CD4-positive, alpha-beta T cell (primary cell): ENCODE data around the gene SNCAIP. TPM values are rescaled to one million over a fixed set of nuclear protein-coding genes. Genes with fewer than 3 reads are reported as not detected.

Source experiments
- ATAC-seq: fragments of 200-7000 bp; cut with Tn5 transposase; one replicate; pipeline ENCODE4 v1.10.0; 2022; ENCODE audit warnings: mild to moderate bottlenecking; ENCODE audit not compliant: poor library complexity
- CTCF ChIA-PET: fragments of 350-600 bp; sonication (Branson Sonifier 250); formaldehyde crosslinking; loops from one replicate; lab custom pipeline; 2021; ENCODE audit warnings: antibody characterized with exemption, inconsistent platforms; lab: Charles Lee
- POLR2A ChIA-PET: fragments of 350-600 bp; sonication (Branson Sonifier 250); formaldehyde crosslinking; loops from one replicate; lab custom pipeline; 2021; ENCODE audit warnings: antibody characterized with exemption, inconsistent platforms; lab: Charles Lee
- DNase-seq, 14 experiments: peaks; one replicate each; pipeline ENCODE4 v3.0.0-alpha.2; 2013 to 2020; ENCODE audit warnings: mixed read lengths in 2 of 14
- H3K27ac ChIP-seq, 2 donors: one replicate each; pipeline versions ENCODE4 v1.5.1 to v1.7.0; 2013; ENCODE audit warnings: low read length in 2 of 2, low read depth in 1 of 2, mild to moderate bottlenecking in 1 of 2
- H3K27me3 ChIP-seq, 2 experiments: 1 replicate in 1 of 2; 2 replicates in 1 of 2; pipeline versions ENCODE4 v1.6.1 to v1.7.0; 2013; ENCODE audit warnings: low read length in 2 of 2, control low read depth in 1 of 2, mild to moderate bottlenecking in 1 of 2, moderate library complexity in 1 of 2; ENCODE audit not compliant: insufficient read depth in 2 of 2, control insufficient read depth in 1 of 2
- H3K36me3 ChIP-seq: one replicate; pipeline ENCODE4 v1.6.1; 2013; ENCODE audit warnings: low read length, control low read depth; ENCODE audit not compliant: insufficient read depth
- H3K4me1 ChIP-seq: one replicate; pipeline ENCODE4 v1.6.1; 2013; ENCODE audit warnings: low read length, control low read depth; ENCODE audit not compliant: insufficient read depth
- H3K4me3 ChIP-seq: one replicate; pipeline ENCODE4 v1.5.1; 2013; ENCODE audit warnings: mild to moderate bottlenecking, low read length, moderate library complexity
- H3K9me3 ChIP-seq, 2 experiments: 1 replicate in 1 of 2; 2 replicates in 1 of 2; pipeline versions ENCODE4 v1.6.1 to v1.7.0; 2013; ENCODE audit warnings: low read length in 2 of 2, mild to moderate bottlenecking in 2 of 2, control low read depth in 1 of 2, moderate library complexity in 1 of 2; ENCODE audit not compliant: control insufficient read depth in 1 of 2, insufficient read depth in 1 of 2
- H3K27ac Mint-ChIP-seq: one replicate; pipeline ENCODE4 v1.8.0; 2020; ENCODE audit warnings: mixed read lengths
- H3K27me3 Mint-ChIP-seq: one replicate; pipeline ENCODE4 v1.8.0; 2021; ENCODE audit warnings: mixed read lengths
- H3K36me3 Mint-ChIP-seq: one replicate; pipeline ENCODE4 v1.8.0; 2021; ENCODE audit warnings: low read depth, mixed read lengths
- H3K4me1 Mint-ChIP-seq: one replicate; pipeline ENCODE4 v1.8.0; 2021; ENCODE audit warnings: low read depth, mixed read lengths
- H3K4me3 Mint-ChIP-seq: one replicate; pipeline ENCODE4 v1.8.0; 2020; ENCODE audit warnings: mild to moderate bottlenecking, mixed read lengths
- H3K9me3 Mint-ChIP-seq: one replicate; pipeline ENCODE4 v1.8.0; 2020; ENCODE audit warnings: mixed read lengths
- intact Hi-C, 2 experiments: fragments of 100-400 bp; cut with DNase I in 1 of 2; cut with micrococcal nuclease in 1 of 2; formaldehyde crosslinking; loops; one replicate each; pipeline versions ENCODE4 v1.15.1 to v1.9.0; 2023 to 2025; cut with DNase I, micrococcal nuclease
- total RNA-seq, 174 experiments: library from RNA in 2 of 174; stranded (reverse) in 2 of 174; gene quantifications; one replicate each; pipeline ENCODE4 v1.2.3 and lab custom pipeline; 2021 to 2026
- TF ChIP-seq, protein P1 (sequence below): fragments of 200-600 bp; IDR thresholded peaks from one replicate; pipeline ENCODE4 v1.8.0; 2022; ENCODE audit warnings: antibody characterized with exemption, mild to moderate bottlenecking

The SNCAIP gene
- total RNA-seq, 2 experiments from 2014 or later, result not detected

- ChIA-PET CTCF (no interaction called here), POLR2A (no interaction called here)
- DNase-seq (no peak), ATAC-seq (no peak)
- Mint-ChIP-seq H3K4me3 (no peak overlapping the region), H3K27me3 (peaks cover 17% of the 10 kb centered on the region), H3K9me3 (no peaks in the 10 kb centered on the region), H3K4me1 (no peaks in the 10 kb centered on the region), H3K27ac (no peak overlapping the region), H3K36me3 (no peaks in the 10 kb centered on the region)
- peaks cover 0 to 2% of the 10 kb centered on the region in 2 experiments for H3K27me3 ChIP-seq
- no peaks in the 10 kb centered on the region for H3K4me1 ChIP-seq
- H3K9me3 ChIP-seq, result no peaks in the 10 kb centered on the region
- intact Hi-C loops, result no loop called here
- no peak overlapping the region for H3K4me3 ChIP-seq
- no peak overlapping the region for H3K27ac ChIP-seq
- TF ChIP-seq, protein P1, sequence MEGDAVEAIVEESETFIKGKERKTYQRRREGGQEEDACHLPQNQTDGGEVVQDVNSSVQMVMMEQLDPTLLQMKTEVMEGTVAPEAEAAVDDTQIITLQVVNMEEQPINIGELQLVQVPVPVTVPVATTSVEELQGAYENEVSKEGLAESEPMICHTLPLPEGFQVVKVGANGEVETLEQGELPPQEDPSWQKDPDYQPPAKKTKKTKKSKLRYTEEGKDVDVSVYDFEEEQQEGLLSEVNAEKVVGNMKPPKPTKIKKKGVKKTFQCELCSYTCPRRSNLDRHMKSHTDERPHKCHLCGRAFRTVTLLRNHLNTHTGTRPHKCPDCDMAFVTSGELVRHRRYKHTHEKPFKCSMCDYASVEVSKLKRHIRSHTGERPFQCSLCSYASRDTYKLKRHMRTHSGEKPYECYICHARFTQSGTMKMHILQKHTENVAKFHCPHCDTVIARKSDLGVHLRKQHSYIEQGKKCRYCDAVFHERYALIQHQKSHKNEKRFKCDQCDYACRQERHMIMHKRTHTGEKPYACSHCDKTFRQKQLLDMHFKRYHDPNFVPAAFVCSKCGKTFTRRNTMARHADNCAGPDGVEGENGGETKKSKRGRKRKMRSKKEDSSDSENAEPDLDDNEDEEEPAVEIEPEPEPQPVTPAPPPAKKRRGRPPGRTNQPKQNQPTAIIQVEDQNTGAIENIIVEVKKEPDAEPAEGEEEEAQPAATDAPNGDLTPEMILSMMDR, result no peak
- H3K36me3 ChIP-seq, result no peaks in the 10 kb centered on the region
Measured at GRCh38 chr5:122470365-122470764, 158.3 kb downstream of the SNCAIP start.

- Mint-ChIP-seq H3K27me3 (peaks cover 15% of the 10 kb centered on the region), H3K27ac (no peak overlapping the region), H3K9me3 (no peaks in the 10 kb centered on the region), H3K4me1 (no peaks in the 10 kb centered on the region), H3K4me3 (no peak overlapping the region), H3K36me3 (no peaks in the 10 kb centered on the region)
- Histone ChIP-seq H3K9me3 (no peaks in the 10 kb centered on the region), H3K4me1 (no peaks in the 10 kb centered on the region), H3K4me3 (no peak overlapping the region), H3K36me3 (no peaks in the 10 kb centered on the region), H3K27ac (no peak overlapping the region), H3K27me3 (peaks cover 0 to 2% of the 10 kb centered on the region in 2 experiments)
- TF ChIP-seq, protein P1, result no peak
- ATAC-seq (no peak), DNase-seq (no peak)
- POLR2A ChIA-PET, result no interaction called here
- intact Hi-C loops, result no loop called here
- CTCF ChIA-PET, result no interaction called here
Measured at GRCh38 chr5:122471031-122471751, 159.2 kb downstream of the SNCAIP start.

GRCh38 chr5:122471752-122472061 is 159.7 kb downstream of the SNCAIP start:
- no peak overlapping the region for H3K4me3 Mint-ChIP-seq
- CTCF ChIA-PET, result no interaction called here
- no peaks in the 10 kb centered on the region for H3K4me1 Mint-ChIP-seq
- Histone ChIP-seq H3K27me3 (peaks cover 0 to 2% of the 10 kb centered on the region in 2 experiments), H3K9me3 (no peaks in the 10 kb centered on the region), H3K27ac (no peak overlapping the region), H3K36me3 (no peaks in the 10 kb centered on the region), H3K4me3 (no peak overlapping the region), H3K4me1 (no peaks in the 10 kb centered on the region)
- POLR2A ChIA-PET, result no interaction called here
- H3K27ac Mint-ChIP-seq, result no peak overlapping the region
- DNase-seq, result no peak
- peaks cover 15% of the 10 kb centered on the region for H3K27me3 Mint-ChIP-seq
- intact Hi-C loops, result no loop called here
- TF ChIP-seq, protein P1, result no peak
- H3K36me3 Mint-ChIP-seq, result no peaks in the 10 kb centered on the region
- no peak for ATAC-seq
- no peaks in the 10 kb centered on the region for H3K9me3 Mint-ChIP-seq
